ENCODE measurements around the gene PCYOX1L. TPM values are rescaled to one million over a fixed set of nuclear protein-coding genes. Genes with fewer than 3 reads are reported as not detected.
"Not testable (repeated sequence)": the region's sequence is repeated elsewhere in the genome, so short reads cannot be mapped to it uniquely, and the experiment has no call there.

Gene PCYOX1L
- total RNA-seq, 1 donor from 2014 or later: 18.5 TPM

DNA sequence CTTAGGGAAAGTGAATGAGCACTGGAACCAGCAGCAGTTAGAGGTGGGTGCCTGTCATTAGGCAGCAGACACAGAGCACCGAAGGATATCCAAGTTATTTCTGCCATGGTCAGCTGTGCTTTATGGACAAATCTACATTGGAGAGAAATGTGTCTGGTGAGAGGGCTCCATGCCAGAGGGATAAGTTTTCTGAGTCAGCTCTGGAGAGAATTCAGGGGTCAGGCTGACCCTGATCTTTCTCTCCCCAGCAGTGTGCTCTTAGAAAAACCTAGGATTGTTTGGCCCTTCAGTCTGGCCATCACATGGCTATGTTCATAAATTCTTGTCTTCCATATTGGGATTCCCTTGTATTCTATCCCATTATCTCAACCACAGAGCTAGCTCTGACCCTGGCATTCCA, 30.1 kb downstream of the PCYOX1L start:
- H3K36me3 Mint-ChIP-seq: no peaks in the 10 kb centered on the region
- peaks cover 12% of the 10 kb centered on the region for H3K4me1 Mint-ChIP-seq (ENCODE audit: unreplicated experiment)
- H3K27ac Mint-ChIP-seq: no peak overlapping the region
- TF ChIP-seq, protein P1, sequence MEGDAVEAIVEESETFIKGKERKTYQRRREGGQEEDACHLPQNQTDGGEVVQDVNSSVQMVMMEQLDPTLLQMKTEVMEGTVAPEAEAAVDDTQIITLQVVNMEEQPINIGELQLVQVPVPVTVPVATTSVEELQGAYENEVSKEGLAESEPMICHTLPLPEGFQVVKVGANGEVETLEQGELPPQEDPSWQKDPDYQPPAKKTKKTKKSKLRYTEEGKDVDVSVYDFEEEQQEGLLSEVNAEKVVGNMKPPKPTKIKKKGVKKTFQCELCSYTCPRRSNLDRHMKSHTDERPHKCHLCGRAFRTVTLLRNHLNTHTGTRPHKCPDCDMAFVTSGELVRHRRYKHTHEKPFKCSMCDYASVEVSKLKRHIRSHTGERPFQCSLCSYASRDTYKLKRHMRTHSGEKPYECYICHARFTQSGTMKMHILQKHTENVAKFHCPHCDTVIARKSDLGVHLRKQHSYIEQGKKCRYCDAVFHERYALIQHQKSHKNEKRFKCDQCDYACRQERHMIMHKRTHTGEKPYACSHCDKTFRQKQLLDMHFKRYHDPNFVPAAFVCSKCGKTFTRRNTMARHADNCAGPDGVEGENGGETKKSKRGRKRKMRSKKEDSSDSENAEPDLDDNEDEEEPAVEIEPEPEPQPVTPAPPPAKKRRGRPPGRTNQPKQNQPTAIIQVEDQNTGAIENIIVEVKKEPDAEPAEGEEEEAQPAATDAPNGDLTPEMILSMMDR (conservative IDR thresholded peaks at IDR 0.05): no peak
- no peaks in the 10 kb centered on the region for H3K9me3 Mint-ChIP-seq
- DNase-seq (ENCODE audit: extremely low spot score, unreplicated experiment): no peak
- H3K4me3 Mint-ChIP-seq: no peak overlapping the region
- H3K27me3 Mint-ChIP-seq: no peaks in the 10 kb centered on the region

DNA sequence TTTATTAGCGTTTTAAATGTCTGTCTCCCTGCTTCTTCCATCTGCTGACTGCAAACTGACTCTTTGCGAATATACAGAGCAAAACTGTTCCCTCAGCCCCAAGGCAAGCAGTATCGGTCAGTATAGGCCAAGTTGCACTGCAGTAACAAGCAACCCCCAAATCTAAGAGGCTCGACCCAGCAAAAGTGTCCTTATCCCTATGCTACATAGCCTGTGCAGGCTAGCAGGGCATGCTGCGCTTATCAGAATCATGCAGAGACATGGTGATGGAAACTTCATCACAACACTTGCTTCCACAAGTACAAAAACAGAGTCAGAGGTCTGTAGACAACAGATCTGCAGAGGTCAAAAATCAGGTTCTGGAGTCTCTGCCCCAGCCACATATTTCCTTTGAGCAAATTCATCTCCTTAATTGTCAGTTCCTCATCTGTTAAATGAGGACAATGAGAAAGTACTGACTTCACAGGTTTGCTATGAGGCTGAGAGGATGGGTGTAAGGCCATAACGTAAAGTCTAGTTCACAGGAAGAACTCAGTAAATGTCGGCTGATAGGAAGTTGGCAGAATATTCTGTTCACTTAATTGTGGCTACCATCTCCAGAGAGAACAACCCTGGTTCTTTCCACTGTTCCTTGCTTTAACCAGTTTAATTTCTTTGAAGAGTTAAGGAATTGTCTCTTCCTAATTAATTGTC, 30.8 kb downstream of the PCYOX1L start:
- no peak overlapping the region for H3K27ac Mint-ChIP-seq

DNA sequence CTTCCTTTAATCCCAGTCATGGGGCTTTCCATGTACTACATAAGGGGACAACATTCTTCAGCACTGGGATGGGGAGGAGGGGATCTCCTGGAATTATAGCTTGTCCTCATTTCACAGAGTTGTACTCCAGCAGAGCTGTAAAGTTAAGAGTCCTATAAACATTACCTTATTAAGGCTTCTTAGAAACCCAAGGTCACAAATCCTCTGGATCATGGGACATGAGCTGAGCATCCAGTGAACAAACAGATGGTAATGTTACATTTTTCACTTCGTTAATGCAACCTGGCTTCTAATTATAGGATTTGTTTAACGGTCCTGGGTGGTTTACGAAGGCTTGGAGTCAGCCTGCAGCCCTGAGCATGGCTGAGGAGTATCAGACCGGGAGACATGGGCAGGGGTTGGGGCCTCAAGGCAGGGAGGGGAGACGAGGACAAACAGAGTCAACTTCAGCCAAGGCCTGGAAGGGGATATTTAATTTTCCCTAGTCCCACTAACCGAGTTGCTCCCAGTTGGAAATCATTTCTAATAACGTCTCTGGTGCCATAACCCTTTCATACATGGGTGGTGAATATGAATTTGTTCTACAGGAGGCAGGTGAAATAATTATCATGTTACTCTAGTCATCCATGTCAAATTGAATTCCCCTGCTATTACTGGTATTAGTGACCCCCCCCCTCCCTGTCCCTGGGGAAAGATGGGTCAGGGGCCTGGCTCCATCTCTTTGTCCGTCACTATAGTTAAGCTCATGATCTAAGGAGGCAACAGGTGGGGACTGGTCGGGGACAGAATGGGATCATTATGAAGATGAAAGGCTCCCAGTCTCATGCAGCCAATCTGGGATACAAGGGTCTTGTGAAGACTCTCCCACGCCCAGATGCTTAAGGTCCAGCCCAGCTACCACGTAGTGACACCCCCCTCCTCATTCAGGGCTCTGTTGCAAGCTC, 32.0 kb downstream of the PCYOX1L start:
- Mint-ChIP-seq H3K9me3 (no peaks in the 10 kb centered on the region), H3K4me1 (ENCODE audit: unreplicated experiment) (peaks cover 12% of the 10 kb centered on the region), H3K4me3 (no peak overlapping the region), H3K27me3 (no peaks in the 10 kb centered on the region), H3K36me3 (no peaks in the 10 kb centered on the region), H3K27ac (no peak overlapping the region)
- TF ChIP-seq, protein P1 (conservative IDR thresholded peaks at IDR 0.05): no peak
- no peak for DNase-seq (ENCODE audit: extremely low spot score, unreplicated experiment)

More for the DNA sequence above, 30.8 kb downstream of the PCYOX1L start:
- Mint-ChIP-seq H3K4me3 (no peak overlapping the region), H3K27me3 (no peaks in the 10 kb centered on the region), H3K36me3 (no peaks in the 10 kb centered on the region), H3K9me3 (no peaks in the 10 kb centered on the region), H3K4me1 (ENCODE audit: unreplicated experiment) (peaks cover 12% of the 10 kb centered on the region)
- TF ChIP-seq, protein P1 (conservative IDR thresholded peaks at IDR 0.05): no peak
- DNase-seq (ENCODE audit: extremely low spot score, unreplicated experiment): no peak

DNA sequence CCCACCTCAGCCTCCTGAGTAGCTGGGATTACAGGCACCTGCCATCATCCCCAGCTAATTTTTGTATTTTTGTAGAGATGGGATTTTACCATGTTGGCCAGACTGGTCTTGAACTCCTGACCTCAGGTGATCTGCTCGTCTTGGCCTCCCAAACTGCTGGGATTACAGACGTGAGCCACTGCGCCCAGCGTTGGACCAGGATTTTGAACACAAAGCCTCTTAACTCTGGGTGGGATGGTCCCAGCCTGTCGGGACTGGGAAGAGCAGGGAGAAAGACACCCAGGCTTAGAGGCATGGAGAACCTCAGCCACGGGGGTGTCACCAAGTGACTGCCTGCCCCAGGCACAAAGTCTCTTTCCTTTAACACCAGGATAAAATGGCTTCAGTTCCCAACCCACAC, 33.2 kb downstream of the PCYOX1L start:
- not testable (repeated sequence) for DNase-seq (ENCODE audit: extremely low spot score, unreplicated experiment); H3K27me3 Mint-ChIP-seq; H3K9me3 Mint-ChIP-seq; H3K36me3 Mint-ChIP-seq; H3K4me1 Mint-ChIP-seq (ENCODE audit: unreplicated experiment); H3K4me3 Mint-ChIP-seq; H3K27ac Mint-ChIP-seq

GRCh38 chr5:149391524-149391923, 33.7 kb downstream of the PCYOX1L start:
- TF ChIP-seq, protein P1 (conservative IDR thresholded peaks at IDR 0.05): no peak
- no peaks in the 10 kb centered on the region for H3K36me3 Mint-ChIP-seq
- no peaks in the 10 kb centered on the region for H3K9me3 Mint-ChIP-seq
- H3K27me3 Mint-ChIP-seq: no peaks in the 10 kb centered on the region
- H3K4me3 Mint-ChIP-seq: no peak overlapping the region
- DNase-seq (ENCODE audit: extremely low spot score, unreplicated experiment): no peak
- H3K4me1 Mint-ChIP-seq (ENCODE audit: unreplicated experiment): peaks cover 4% of the 10 kb centered on the region
- H3K27ac Mint-ChIP-seq: peak overlapping the region; percentile 39

DNA sequence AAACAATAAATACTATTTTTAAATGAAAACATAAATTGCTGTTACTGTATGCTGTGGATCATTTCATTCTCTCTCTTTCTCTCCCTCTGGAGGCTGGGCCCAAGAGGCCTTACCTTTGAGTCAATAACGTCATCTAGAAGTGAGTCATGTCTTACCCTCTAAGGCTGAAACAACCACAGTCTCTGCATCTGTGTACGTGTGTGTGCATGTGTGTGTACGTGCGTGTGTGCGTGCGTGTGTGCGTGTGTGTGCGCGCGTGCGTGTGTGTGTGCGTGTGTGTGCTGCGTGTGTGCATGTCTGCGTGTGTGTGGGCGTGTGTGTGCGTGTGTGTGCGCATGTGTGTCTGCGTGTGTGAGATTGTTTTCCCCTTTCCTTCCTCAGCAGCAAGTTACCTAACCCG, 34.9 kb downstream of the PCYOX1L start:
- Mint-ChIP-seq H3K4me3 (no peak overlapping the region), H3K27ac (no peak overlapping the region)

DNA sequence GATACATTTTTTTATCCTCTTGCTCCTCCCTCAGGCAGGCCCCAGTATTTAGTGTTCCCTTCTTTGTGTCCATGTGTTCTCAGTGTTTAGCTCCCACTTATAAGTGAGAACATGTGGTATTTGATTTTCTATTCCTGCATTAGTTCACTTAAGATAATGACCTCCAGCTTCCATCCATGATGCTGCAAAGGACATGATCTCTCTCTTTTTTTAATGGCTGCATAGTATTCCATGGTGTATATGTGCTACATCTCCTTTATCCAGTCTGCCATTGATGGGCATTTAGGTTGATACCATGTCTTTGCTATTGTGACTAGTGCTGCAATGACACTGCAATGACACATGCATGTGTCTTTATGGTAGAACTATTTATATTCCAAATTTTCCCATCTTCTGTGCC, 37.1 kb downstream of the PCYOX1L start:
- H3K36me3 Mint-ChIP-seq; H3K27ac Mint-ChIP-seq; H3K27me3 Mint-ChIP-seq; H3K4me3 Mint-ChIP-seq; H3K9me3 Mint-ChIP-seq; DNase-seq (ENCODE audit: extremely low spot score, unreplicated experiment): not testable (repeated sequence)
- peaks cover 18% of the 10 kb centered on the region for H3K4me1 Mint-ChIP-seq (ENCODE audit: unreplicated experiment)

More for the DNA sequence above, 34.9 kb downstream of the PCYOX1L start:
- H3K27me3 Mint-ChIP-seq: no peaks in the 10 kb centered on the region
- peaks cover 5% of the 10 kb centered on the region for H3K4me1 Mint-ChIP-seq (ENCODE audit: unreplicated experiment)
- H3K36me3 Mint-ChIP-seq: no peaks in the 10 kb centered on the region
- no peak for DNase-seq (ENCODE audit: extremely low spot score, unreplicated experiment)
- H3K9me3 Mint-ChIP-seq: no peaks in the 10 kb centered on the region
- TF ChIP-seq, protein P1 (conservative IDR thresholded peaks at IDR 0.05): no peak

All from type B pancreatic cell (in vitro differentiated cells).